Activated CD8-positive, alpha-beta memory T cell treated with anti-CD3 and anti-CD28 coated beads for 24 hours (primary cell): ENCODE results near the gene MED13L.

ENCODE experiments used
- DNase-seq: peaks from one replicate; pipeline ENCODE4 v3.0.0-alpha.2; 2020

Gene MED13L

DNA sequence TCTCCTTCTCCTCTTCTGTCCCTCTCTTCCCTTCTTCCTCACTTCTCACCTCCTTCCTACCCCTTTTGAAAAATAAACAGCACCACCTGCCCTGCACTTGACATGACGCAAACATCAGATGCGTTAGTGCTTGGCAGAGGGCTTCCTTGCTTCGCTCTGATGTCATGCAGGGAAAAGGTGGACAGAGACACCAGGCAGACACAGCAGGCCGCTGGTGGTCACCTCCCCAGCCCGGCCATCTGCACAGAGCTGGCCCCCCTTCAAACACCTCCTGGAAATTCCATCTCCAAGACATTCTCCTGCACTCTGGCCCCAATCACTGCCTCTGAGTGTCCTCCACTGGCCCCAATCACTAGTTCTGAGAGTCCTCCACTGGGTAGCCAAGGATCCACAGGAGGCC lies 353.6 kb downstream of the MED13L start:
- peak; percentile 26 for DNase-seq

DNA sequence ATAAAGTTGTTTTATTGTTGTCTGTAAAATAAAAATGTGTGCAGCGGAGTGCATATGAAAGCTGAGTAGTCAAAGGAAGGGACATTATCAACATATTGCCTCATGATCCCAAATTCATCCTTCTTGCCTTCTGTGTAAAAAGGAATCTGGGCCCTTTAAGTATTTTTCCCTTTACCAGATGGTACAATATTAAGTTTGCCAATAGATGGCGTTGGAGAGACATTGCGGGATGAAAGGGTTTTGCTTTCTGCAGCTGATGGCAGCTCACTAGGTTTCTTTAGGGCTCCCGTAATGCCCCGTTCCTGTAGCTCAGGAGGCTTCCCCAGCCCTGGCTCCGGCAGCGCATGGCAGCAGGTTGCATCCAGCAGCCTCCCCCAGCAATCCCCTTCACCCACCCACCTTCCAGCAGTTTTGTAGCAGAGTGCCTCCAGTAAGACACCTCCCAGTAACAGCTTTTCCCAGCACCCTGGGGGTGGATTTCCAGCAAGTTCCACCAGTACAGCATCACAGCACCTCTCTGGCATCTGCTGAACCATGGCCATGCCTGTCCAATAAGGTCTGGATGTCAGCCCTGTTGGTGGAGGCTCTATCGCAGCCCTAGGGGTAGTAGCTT lies 354.4 kb downstream of the MED13L start:
- DNase-seq = peak; percentile 15

DNA sequence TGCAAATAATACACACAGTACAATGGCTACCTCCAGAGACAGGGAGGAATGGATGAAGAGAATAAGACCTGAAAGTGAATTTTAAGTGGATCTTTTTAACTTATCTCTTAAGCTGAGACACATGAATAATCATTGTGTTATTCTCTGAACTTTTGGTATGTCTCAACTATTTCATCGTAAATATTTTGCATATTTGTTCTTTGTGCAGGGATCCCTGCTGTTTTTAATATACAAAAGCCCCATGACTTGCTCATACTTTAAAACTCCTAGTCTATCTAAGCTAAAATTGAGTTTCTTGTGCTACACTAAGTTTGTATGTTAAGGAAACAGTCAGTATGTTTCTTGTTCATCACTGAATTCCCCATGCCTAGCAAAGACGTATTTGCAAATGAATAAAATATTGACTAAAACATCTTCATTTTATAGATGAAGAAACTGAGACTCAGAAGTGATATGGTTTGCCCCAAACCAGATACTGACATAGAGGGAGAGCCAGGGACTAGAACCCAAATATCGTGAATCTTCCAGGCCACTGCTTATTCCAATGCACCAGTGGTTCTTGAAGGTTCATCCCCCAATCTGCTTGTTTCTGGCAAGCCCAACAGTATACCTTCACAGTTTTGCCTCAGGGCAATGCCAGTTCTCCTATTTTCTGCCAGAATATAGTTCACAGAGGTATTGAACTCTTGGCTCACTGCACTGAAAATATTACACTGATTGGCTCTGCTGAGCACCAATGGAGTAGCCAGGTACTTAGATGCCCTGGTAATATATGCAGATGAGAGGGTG lies 356.9 kb downstream of the MED13L start:
- no peak for DNase-seq

DNA sequence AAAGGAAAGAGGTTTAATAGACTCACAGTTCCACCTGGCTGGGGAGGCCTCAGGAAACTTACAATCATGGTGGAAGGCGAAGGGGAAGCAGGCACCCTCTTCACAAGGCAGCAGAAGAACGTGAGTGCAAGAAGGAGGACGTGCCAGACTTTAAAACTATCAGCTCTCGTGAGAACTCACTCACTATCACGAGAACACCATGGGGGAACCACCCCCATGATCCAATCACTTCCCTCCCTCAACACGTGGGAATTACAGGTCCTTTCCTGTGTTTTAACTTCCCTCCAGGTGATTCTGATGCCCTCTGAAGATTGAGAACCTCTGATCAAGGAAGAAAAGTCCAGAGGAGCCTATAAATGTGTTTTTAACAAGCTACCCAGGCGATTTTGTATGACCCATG lies 358.7 kb downstream of the MED13L start:
- peak; percentile 11 for DNase-seq

DNA sequence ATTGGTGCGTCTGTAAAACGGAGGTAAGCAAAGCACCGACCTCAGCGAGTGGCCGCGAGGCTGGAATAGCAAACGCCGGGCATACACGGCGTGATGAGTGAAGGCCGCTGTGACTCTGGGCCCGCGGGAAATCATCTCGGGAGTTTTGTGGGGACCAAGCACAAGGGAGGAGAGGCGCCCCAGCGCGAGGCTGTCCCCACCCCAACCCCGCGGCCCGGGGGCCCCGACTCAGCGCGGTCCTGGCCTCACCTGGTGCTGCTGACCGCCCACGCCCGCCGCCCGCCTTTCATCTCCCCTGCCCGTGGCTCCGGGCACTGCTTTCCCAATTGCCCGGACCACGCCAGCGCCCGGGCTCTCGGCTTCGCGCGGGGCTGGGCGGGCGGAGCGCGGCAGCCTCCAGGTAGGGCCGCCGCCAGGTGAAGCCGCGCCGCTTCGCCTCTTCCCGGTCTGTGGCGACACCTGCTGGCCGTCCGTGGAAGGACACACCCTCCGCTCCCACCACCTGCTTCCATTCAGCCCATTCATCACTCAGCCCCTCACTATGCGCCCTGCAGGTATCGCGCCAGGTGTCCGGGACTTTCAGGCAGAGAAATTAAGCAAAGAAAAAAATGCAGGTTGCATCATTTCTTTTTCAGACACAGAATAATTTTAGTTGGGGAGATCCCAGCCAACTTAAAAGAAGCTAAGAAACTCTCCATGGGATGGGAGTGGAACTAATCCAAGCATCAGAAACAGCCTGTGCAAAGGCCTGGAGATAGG lies 360.4 kb downstream of the MED13L start:
- DNase-seq = peak; percentile 90

DNA sequence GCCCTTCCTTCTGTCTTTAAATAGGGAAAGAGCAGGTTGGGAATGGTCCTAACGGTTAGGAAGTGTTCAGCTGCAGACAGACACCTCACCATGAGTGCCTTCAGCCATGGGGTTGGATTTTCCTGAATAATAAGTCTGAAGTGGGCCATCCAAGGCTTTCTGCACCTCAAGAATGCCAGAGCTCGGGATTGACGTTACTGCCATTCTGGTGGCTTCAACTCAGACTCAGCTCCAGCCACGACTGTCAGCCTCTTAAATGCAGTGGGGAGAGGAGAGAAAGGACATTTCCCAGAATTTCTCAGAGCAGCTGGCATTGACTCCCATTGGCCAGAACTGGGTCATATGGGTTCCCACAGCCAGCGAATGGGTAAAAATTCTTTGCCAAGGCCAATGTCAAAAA lies 363.4 kb downstream of the MED13L start:
- no peak for DNase-seq

DNA sequence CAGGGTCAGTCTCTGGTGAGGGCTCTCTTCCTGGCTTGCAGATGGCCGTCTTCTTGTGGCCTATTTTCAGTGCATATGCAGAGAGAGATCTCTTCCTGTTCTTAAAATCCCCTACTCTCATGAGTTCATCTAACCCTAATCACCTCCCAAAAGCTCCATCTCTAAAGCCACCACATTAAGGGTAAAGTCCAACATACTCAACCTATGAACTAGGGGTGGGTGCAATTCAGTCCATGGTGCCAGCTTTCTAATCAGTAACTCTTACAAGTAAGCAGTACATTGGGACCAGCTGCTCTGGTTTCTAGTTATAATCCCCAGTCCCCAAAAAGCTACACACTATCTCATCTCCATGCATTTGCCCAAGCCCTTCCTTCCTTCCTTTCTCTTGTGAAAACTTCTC lies 365.1 kb downstream of the MED13L start:
- DNase-seq = no peak

DNA sequence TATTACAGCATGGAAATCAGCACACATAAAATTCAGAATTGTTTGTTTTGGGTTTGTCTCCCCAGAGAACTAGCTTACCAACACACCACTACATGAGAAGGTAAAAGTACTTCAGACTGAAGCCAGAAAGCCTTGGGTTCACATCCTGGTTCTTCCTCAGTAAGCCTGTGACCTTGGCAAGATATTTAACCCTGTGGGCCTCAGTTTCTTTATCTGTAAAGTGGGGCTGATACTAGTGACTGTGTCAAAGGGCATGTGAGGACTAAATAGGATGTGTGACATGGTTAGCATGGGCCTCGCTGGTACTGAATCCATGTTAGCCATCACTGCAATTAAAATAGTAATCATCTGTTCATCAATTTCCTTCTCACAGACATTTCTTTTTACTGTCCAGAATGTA lies 366.1 kb downstream of the MED13L start:
- DNase-seq = no peak

DNA sequence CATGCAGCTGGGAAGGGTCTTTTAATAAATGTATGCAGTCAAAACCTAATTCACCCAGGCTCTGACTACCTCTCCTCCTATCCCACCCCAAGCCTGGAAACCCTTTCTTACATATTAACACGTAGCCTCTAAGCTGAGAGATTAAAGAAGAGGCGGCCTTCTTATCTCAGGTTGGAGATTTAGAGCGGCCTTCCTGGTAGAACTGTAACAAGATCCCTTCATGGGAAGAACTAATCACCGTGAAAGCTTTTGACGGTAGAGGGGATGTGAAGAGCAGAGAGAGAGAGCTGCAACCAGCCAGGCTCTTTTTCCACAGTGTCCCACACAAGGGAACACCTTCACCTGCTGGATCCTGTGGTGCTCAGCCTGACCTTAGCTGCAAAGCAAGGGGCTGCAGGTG lies 367.4 kb downstream of the MED13L start:
- DNase-seq = no peak
